Astrocyte of the cerebellum (primary cell): ENCODE measurements around the gene KCTD7.
"Not testable (repeated sequence)": the region's sequence is repeated elsewhere in the genome, so short reads cannot be mapped to it uniquely, and the experiment has no call there.

ENCODE experiments used
- DNase-seq: peaks from one replicate; pipeline ENCODE4 v3.0.0-alpha.2; 2011; ENCODE audit warnings: low read depth
- H3K4me3 ChIP-seq: 2 replicates; pipeline ENCODE4 v1.5.1; 2011; ENCODE audit warnings: mild to moderate bottlenecking, low read depth, low read length, moderate library complexity
- CTCF ChIP-seq: IDR thresholded peaks from 2 replicates; pipeline ENCODE4 v1.5.1; 2012; ENCODE audit warnings: low read length, low read depth, moderate library complexity, mild to moderate bottlenecking; ENCODE audit errors: missing control alignments
- in situ Hi-C: cut with HindIII; loops from 2 replicates; pipeline ENCODE4 v1.10.0; 2017; ENCODE audit warnings: low sequenced_read_pairs

The KCTD7 gene

GRCh38 chr7:66654275-66655112 is 25.8 kb downstream of the KCTD7 start:
- TF ChIP-seq CTCF: no peak
- in situ Hi-C loops: no loop called here
- DNase-seq: peak; percentile 95
- H3K4me3 ChIP-seq: peak overlapping the region; percentile 93

GRCh38 chr7:66655113-66655806 is 26.6 kb downstream of the KCTD7 start:
- in situ Hi-C loops, DNase-seq: not testable (repeated sequence)
- H3K4me3 ChIP-seq: peak overlapping the region; percentile 93

- peak overlapping the region; percentile 93 for H3K4me3 ChIP-seq
- DNase-seq, in situ Hi-C loops: not testable (repeated sequence)
Measured at GRCh38 chr7:66655826-66656485, 27.3 kb downstream of the KCTD7 start.

GRCh38 chr7:66657798-66658197 is 29.1 kb downstream of the KCTD7 start:
- H3K4me3 ChIP-seq: no peak overlapping the region
- in situ Hi-C loops: no loop called here
- TF ChIP-seq CTCF: no peak
- DNase-seq: no peak

- in situ Hi-C loops: no loop called here
- no peak overlapping the region for H3K4me3 ChIP-seq
- no peak for DNase-seq
- TF ChIP-seq CTCF: no peak
Measured at GRCh38 chr7:66662646-66663264, 34.1 kb downstream of the KCTD7 start.

- H3K4me3 ChIP-seq: no peak overlapping the region
- no peak for TF ChIP-seq CTCF
- in situ Hi-C loops: no loop called here
- no peak for DNase-seq
Measured at GRCh38 chr7:66664590-66665293, 36.1 kb downstream of the KCTD7 start.
